ENCODE results near the gene RALGDS.

DNA sequence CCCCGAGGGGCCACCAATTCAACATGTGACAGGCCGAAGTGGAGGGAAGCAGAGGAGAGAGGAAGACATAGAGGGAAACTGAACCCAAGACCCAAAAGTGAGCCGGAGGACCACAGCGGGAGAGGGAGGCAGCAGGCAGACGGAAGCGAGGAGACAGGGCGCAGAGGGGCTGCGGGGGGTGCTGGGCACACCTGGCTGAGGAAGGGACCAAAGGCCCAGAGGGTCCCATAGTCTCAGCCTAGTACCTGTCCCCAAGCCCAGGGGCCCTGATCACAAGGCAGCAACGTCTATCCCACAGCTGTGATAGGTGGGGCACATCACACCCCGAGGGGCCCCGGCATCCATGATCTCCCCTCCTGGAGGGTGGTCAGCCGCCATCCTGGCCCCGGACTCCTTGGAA lies 7.1 kb upstream of the RALGDS start:
- TF ChIP-seq CTCF (optimal IDR thresholded peaks at IDR 0.05 in 1 of 3, IDR thresholded peaks at IDR 0.05 in 1 of 3, conservative IDR thresholded peaks at IDR 0.05 in 1 of 3; ENCODE audit: extremely low read depth in 1 of 3, insufficient read depth in 2 of 3, low read length in 3 of 3) (no peak), EZH2 (IDR thresholded peaks at IDR 0.05; ENCODE audit: low read length) (no peak)
